ENCODE data around the gene BTBD9.

GRCh38 chr6:38502423-38502822 lies 137.3 kb downstream of the BTBD9 start:
- TF ChIP-seq BRCA1 (CRISPR knock-in tag; IDR thresholded peaks at IDR 0.05): no peak
- TF ChIP-seq FOXP1 (IDR thresholded peaks at IDR 0.05): no peak
- peak; percentile 74; the same call in 1 of the 2 replicates for TF ChIP-seq FOXP1 (CRISPR knock-in tag; IDR thresholded peaks at IDR 0.05)
- TF ChIP-seq CEBPB (IDR thresholded peaks at IDR 0.05; ENCODE audit: borderline replicate concordance, low read depth, low read length): peak; percentile 98
- TF ChIP-seq NFKB2 (CRISPR knock-in tag; IDR thresholded peaks at IDR 0.05; ENCODE audit: borderline replicate concordance): no peak
- no peak for TF ChIP-seq ZNF143 (CRISPR knock-in tag; IDR thresholded peaks at IDR 0.05)
- TF ChIP-seq EP300 (IDR thresholded peaks at IDR 0.05; ENCODE audit: low read depth in 2 of 2, low read length in 2 of 2): peak in 1 of 2 experiments; percentile 70; a peak in 3 of 4 replicates
- TF ChIP-seq EP300 (CRISPR knock-in tag; IDR thresholded peaks at IDR 0.05; ENCODE audit: borderline replicate concordance): no peak
- no peak for TF ChIP-seq SP1 (IDR thresholded peaks at IDR 0.05)
- TF ChIP-seq SP1 (CRISPR knock-in tag; IDR thresholded peaks at IDR 0.05): no peak
- no peak for TF ChIP-seq CREM (IDR thresholded peaks at IDR 0.05)
- no peak for TF ChIP-seq CREM (CRISPR knock-in tag; IDR thresholded peaks at IDR 0.05)
- peak; percentile 68 for TF ChIP-seq THRA (CRISPR knock-in tag; IDR thresholded peaks at IDR 0.05; ENCODE audit: borderline replicate concordance)
- TF ChIP-seq ZFP1 (CRISPR knock-in tag; IDR thresholded peaks at IDR 0.05): no peak
- no peak for TF ChIP-seq CTCF (CRISPR knock-in tag; IDR thresholded peaks at IDR 0.05)
- TF ChIP-seq ZBED4 (CRISPR knock-in tag; IDR thresholded peaks at IDR 0.05; ENCODE audit: borderline replicate concordance): no peak
- no peak for TF ChIP-seq REST (IDR thresholded peaks at IDR 0.05; ENCODE audit: borderline replicate concordance in 1 of 2, low read depth in 1 of 2, low read length in 2 of 2)
